Stimulated activated CD8-positive, alpha-beta memory T cell treated with anti-CD3 and anti-CD28 coated beads, Interleukin-12 subunit alpha, Interleukin-12 subunit beta, amount 100 ng/mL, for 4 hours (primary cell): ENCODE results near the gene ITPR2.

Experiments used
- DNase-seq: peaks from one replicate; pipeline ENCODE4 v3.0.0-alpha.2; 2020; ENCODE audit warnings: low read depth

Gene ITPR2

DNA sequence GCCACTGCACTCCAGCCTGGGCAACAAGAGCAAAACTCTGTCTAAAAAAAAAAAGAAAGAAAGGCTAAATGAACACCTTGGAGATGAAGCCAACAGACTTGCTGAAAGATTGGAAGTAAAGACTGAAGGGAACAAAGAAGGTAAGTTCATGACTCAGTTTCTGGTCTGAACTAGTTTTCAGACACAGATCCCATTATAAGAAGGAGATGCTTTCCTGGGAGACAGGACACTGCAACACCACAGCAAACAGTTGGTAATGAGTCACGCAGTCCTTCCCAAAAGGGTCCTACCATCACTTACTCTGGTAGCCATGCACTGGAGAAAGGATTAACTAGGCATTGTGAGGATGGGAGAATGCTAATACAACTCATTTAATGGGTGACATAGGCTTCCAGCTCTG lies 540.4 kb downstream of the ITPR2 start:
- no peak for DNase-seq

DNA sequence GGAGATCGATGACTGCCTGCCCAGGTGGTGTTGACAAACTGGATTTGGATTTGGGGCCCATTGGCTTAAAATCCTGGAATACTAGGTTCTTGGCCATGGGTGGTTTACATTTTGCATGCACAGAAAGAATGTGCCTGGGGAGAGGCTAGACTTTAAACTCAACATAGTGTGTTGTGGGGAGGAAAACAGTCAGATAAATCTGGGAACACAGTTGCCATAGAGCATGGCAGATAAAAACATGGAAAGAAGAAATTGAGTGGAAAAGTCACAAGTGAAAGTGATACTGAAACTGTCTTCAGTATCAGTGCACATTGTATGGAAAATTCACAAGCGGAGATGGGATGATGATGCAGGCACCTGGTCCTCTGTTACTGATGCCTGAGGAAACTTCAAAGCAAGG lies 542.4 kb downstream of the ITPR2 start:
- DNase-seq, result no peak

DNA sequence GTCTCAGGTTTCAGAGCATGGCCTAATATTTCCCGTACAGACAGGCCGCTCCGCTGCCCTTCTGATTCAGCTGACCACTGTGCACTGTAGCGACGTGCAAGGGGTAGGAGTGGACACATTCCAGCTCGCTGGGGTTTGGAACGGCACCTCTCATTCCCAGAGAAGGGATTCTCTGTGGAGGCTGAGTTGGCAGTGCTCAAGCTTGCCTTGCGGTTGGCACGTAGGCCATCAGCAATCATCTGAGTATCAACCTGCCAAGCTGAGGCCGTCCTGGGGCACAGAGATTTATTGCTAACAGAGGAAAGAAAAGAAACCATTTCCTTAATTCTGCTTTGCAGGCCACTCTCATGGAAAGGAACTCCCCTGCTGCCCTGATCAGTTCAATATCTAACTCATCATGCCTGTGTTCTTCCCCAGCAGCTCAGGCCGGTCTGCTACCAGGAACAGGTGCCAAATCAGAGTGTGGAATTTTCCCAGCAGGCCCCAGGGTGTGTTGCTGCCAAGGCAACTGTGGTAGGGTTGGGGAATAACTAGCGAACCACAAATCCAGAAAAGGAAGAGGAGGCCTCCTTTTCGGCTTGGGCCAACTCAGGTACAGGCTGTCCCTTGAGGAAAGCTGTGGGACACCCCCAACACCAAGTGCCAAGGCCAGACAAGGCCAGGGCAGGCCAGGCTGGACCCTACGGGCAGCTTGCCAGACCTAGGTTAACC lies 545.2 kb downstream of the ITPR2 start:
- DNase-seq, result no peak
